ENCODE data around the gene TMEM132E.

DNA sequence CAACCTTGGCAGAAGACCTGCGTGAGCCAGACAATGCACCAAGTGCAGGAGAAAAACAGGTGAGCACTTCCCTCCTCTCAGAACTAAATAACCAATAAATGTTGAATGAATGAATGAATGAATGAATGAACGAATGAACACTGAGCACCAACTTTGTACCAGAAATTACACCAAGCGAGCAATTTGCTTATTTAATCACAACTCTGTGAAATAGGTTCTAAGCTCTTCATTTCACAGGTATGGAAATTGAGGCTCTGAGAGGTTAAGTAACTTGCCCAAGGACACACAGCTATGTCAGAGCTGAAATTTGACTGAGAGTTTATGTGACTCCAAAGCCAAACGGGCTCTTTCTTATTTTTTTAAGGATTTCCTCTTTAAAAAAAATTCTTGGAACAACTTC is 38.0 kb downstream of the TMEM132E start:
- TF ChIP-seq GATA3 (IDR thresholded peaks at IDR 0.05; ENCODE audit: low read depth, low read length), result no peak
- no peak for TF ChIP-seq GATA2 (IDR thresholded peaks at IDR 0.05; ENCODE audit: low read depth, low read length)

Measured in SH-SY5Y (cell line).